Activated CD4-positive, alpha-beta T cell treated with anti-CD3 and anti-CD28 coated beads, Interleukin-2, amount 50 U/mL, for 24 hours (primary cell): ENCODE data around the gene TMC1.

Experiments
- DNase-seq, 2 donors: peaks; one replicate each; pipeline ENCODE4 v3.0.0-alpha.2; 2020; ENCODE audit warnings: low read depth in 1 of 2, low spot score in 1 of 2

Gene TMC1

GRCh38 chr9:72600671-72601070 lies 79.3 kb downstream of the TMC1 start:
- DNase-seq: no peak

GRCh38 chr9:72601615-72602014 lies 80.2 kb downstream of the TMC1 start:
- no peak for DNase-seq

DNA sequence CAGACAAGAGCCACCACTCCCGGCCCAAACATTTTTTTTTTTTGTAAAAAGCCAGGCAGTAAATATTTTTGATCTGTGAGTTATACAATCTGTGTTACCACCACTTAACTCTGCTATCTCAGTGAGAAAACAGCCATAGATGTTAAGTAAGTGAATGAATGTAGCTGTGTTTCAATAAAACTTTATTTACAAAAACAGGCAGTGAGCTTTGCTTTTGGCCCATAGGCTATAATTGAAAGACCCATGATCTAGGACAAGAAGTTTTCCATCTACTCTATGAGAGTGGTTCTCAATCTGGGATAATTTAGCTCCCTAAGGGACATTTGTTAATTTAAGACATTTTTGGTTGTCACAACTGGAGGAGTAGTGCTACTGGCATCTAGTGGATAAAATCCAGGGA lies 91.0 kb downstream of the TMC1 start:
- DNase-seq: no peak

DNA sequence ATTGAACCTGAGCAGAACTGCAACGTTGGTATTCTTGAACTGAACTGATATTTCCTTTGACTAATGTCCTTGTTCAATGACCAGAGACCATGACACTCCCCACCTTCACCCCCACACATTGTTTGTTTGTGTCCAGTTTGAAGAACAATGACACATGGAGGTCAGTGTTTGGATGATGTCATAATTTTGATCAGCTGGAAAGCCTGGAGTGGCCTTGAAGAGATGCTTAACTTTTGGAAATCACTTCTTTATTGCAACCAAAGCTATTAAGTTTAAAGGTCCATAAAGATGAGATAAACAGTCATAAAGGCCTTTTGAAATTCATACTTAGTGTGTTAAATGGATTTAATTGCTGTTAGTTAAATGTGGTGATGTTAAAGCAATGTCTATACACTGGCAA lies 92.7 kb downstream of the TMC1 start:
- no peak for DNase-seq

- DNase-seq: no peak
These were observed 94.5 kb downstream of the TMC1 start for GRCh38 chr9:72615931-72616330.

- no peak for DNase-seq
These were observed 97.4 kb downstream of the TMC1 start for GRCh38 chr9:72618811-72619210.

DNA sequence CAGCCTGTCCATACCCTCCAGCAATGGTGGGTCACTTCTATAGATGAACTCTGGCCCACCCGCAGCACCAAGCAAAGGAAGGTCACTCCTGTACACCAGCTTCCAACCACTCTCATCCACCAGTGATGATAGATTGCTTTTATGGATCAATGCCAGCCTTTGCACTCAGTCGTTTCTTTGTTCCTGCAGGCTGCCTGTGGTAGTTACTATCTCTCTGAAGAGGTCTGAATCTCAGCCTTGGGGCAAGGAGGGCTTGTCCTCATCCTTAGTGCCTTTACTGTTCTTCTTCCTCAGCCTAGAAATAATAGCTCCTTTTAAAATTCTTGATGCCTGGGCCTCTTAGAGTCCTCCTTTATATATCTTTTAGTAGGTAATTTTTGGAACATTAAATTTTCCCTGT lies 100.8 kb downstream of the TMC1 start:
- DNase-seq: no peak

DNA sequence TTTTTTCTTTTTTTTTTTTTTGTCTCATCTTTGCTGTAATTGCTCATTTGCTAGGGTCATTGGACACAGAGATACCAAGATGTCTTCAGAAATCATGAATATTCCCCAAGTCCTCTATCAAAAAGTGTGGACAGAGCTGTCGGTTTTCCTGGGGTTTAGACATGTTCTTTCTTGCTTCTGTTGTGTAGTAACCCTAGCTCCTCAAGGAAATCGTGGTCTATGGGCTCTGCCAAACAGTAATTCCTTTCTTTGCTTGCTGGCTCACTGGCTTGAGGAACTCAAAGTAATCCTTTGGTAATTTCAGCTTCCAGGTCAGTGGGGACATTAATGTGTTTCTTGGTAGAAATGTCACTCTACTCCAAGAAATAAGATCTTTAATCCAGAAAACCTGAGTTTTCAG lies 101.7 kb downstream of the TMC1 start:
- DNase-seq: no peak

GRCh38 chr9:72627147-72627546 lies 105.7 kb downstream of the TMC1 start:
- no peak for DNase-seq

GRCh38 chr9:72627956-72628540 lies 106.6 kb downstream of the TMC1 start:
- DNase-seq: no peak

GRCh38 chr9:72633966-72634365 lies 112.6 kb downstream of the TMC1 start:
- peak in 1 of 2 donors; percentile 4 for DNase-seq

GRCh38 chr9:72635197-72635596 lies 113.8 kb downstream of the TMC1 start:
- no peak for DNase-seq

DNA sequence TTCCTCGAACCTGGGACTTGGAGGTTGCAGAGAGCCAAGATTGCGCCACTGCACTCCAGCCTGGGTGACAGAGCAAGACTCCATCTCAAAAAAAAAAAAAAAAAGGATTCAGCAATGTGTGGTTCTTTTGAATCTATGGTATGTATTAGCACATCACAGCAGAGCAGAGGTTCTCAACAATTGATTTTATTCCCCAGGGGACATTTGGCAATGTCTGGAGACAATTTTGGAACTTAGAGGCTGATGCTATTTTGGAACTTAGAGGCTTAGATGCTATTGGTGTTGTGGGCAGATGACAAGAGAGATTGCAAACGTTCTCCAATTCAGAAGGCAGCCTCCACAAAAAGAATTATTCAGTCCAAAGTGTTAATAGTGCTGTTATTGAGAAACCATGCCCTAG lies 115.2 kb downstream of the TMC1 start:
- DNase-seq: no peak

- no peak for DNase-seq
These were observed 122.2 kb downstream of the TMC1 start for GRCh38 chr9:72643651-72644050.

- no peak for DNase-seq
These were observed 124.7 kb downstream of the TMC1 start for GRCh38 chr9:72646061-72646460.

- no peak for DNase-seq
These were observed 127.1 kb downstream of the TMC1 start for GRCh38 chr9:72648324-72649126.

DNA sequence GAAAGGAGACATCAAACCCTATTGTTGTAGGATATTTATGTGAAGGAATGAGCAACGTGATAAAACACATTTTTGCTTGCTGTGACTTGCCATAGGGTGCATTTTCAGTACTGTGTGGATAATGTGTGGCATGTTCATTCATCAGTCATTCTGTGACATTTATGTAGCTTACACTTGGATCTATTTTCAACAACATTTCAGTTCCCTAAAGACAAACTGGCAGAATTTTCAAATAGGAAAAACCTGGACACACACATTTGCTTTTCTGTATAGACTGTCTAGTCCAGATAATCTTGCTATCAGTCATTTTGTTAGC lies 127.7 kb downstream of the TMC1 start:
- no peak for DNase-seq

DNA sequence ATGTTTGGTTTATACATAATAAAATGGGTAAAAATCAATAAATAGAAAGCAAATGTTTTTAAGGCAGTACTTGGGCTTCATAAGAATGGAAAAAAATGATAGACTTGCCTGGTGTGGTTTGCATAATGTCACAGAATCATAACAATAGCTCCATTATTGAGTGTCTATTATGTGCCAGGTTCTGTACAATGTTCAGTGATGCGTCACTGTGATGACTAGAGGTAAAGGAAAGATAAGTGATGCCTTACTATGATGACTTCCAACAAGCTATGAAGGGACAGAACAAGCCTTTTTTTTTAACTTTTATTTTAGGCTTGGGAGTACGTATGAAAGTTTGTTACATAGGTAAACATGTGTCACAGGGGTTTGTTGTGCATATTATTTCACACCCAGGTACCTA lies 128.8 kb downstream of the TMC1 start:
- no peak for DNase-seq

DNA sequence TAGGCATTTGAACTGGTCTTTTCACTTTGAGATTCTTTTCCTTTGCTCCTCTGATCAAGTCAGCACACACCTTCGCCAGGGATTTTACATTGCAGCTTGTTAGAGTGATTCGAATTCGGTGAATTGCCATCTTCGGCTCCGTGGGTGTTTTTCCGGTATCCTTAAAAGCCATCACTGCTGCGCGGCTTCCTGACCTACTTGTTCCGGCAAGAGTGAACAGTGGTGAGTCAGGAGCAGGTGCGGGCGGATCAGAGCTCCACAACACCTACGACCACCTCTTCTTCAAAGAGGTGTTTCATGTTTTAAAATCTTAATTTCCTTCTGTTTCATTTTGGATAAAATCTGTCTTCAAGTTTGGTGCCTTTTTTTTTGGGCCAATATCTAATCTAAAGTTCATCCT lies 134.6 kb downstream of the TMC1 start:
- no peak for DNase-seq

GRCh38 chr9:72657023-72657422 lies 135.6 kb downstream of the TMC1 start:
- DNase-seq: no peak

DNA sequence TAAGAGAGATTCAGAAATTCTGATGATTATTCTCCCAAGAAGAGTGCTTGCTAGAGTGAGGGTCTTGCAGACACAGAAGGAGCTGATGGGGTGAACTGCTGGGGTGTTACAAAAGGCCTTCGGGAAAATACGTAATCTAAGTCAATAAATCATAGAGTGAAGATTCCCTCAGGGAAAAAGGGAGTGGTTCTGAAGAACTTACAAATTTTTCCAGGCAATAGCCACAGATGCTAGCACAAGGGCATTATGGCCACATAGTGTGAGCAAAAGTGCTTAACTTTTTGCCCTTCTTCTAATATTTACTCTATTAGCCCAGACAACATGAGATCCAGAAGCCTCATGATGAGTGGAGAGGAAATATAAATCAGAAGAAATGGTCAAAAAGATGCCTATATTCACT lies 137.3 kb downstream of the TMC1 start:
- no peak for DNase-seq

DNA sequence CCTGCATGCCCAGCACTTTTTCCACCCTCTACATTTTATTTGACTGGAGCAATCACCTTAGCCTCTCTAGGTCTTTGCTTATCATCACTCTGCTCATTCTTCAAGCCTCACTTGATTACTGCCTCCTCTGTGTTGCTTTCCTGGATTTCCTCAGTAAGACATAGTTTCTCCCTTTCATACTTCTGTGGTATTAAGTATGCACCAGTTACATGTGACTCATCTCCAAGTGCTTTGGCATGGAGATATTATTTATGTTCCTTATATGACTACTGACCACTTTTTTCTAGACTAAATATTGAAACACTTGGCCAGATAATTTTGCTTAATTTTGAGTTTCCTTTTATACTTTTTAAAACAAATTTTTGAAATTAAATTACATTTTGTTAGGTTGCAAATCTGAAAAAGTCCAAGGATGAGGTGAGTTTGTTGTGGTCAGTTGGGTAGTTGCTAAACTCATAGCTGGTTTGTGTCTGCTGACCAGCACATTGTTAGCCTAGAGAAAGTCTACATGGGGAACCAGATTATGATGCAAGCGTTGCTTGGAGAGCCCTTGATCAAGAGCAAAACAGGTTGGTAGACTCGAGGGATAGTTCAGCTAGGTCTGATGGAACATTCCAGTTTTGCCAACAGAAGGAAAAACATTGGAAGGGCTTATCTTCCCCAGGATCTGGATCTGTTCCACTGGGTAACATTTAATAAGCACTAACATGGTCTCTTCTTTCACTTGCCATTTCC lies 140.2 kb downstream of the TMC1 start:
- DNase-seq: no peak

GRCh38 chr9:72665421-72665820 lies 144.0 kb downstream of the TMC1 start:
- no peak for DNase-seq
